Thoracic aorta (tissue), 2 donors: Measurements from ENCODE around the gene RCL1. TPM values are rescaled to one million over a fixed set of nuclear protein-coding genes. Genes with fewer than 3 reads are reported as not detected.

ENCODE experiments used
- ATAC-seq: fragments of 150-250 bp; one replicate; pipeline ENCODE4 v1.8.0; 2017; ENCODE audit warnings: low read depth; ENCODE audit not compliant: insufficient number of reproducible peaks, low FRiP score
- DNase-seq: peaks from one replicate; pipeline ENCODE4 v3.0.0-alpha.2; 2020; ENCODE audit warnings: low spot score
- H3K27ac ChIP-seq, 2 donors: fragments of 200-600 bp; sonication (generic); 1 replicate in 1 of 2; 2 replicates in 1 of 2; pipeline ENCODE4 v1.5.1; 2016; ENCODE audit warnings: mild to moderate bottlenecking in 2 of 2, moderate library complexity in 2 of 2
- H3K27me3 ChIP-seq: fragments of 200-600 bp; sonication (generic); replicated peaks from 2 replicates; pipeline ENCODE4 v1.6.0; 2016; ENCODE audit warnings: mild to moderate bottlenecking; ENCODE audit not compliant: insufficient read depth
- H3K36me3 ChIP-seq: fragments of 200-600 bp; sonication (generic); one replicate; pipeline ENCODE4 v1.5.1; 2016
- H3K4me1 ChIP-seq, 2 donors: fragments of 200-600 bp; sonication (generic); 1 replicate in 1 of 2; 2 replicates in 1 of 2; pipeline versions ENCODE4 v1.5.1 to v1.6.0; 2016; ENCODE audit warnings: low read depth in 2 of 2, mild to moderate bottlenecking in 1 of 2; ENCODE audit not compliant: control insufficient read depth in 1 of 2
- H3K4me3 ChIP-seq: fragments of 200-600 bp; sonication (generic); 2 replicates; pipeline ENCODE4 v1.5.1; 2016; ENCODE audit warnings: mild to moderate bottlenecking
- H3K9me3 ChIP-seq: fragments of 200-600 bp; sonication (generic); 2 replicates; pipeline ENCODE4 v1.5.1; 2016
- CTCF ChIP-seq: fragments of 200-600 bp; sonication (generic); IDR thresholded peaks from one replicate; pipeline ENCODE4 v1.5.1; 2019; ENCODE audit warnings: antibody characterized with exemption
- total RNA-seq, 2 donors: library from RNA; depleted of rRNA; stranded (reverse); fragments of >200 nt; gene quantifications; one replicate each; pipeline versions ENCODE4 v1.1.0 to v1.2.3, GENCODE V29; 2016

Gene RCL1
- total RNA-seq, 2 donors from 2014 or later: 29.6 to 62.2 TPM

GRCh38 chr9:4822057-4822456, 29.3 kb downstream of the RCL1 start:
- Histone ChIP-seq H3K27me3 (no peaks in the 10 kb centered on the region), H3K36me3 (no peaks in the 10 kb centered on the region), H3K4me1 (peaks cover 7 to 25% of the 10 kb centered on the region in 2 donors), H3K4me3 (no peak overlapping the region), H3K27ac (no peak overlapping the region), H3K9me3 (no peaks in the 10 kb centered on the region)
- no peak for DNase-seq
- no peak for ATAC-seq
- no peak for TF ChIP-seq CTCF

GRCh38 chr9:4826417-4827166, 33.8 kb downstream of the RCL1 start:
- no peak for DNase-seq
- ATAC-seq: no peak
- H3K27me3 ChIP-seq: no peaks in the 10 kb centered on the region
- no peaks in the 10 kb centered on the region for H3K9me3 ChIP-seq
- H3K4me1 ChIP-seq: peaks cover 10 to 63% of the 10 kb centered on the region in 2 donors
- no peak for TF ChIP-seq CTCF
- H3K4me3 ChIP-seq: no peak overlapping the region
- H3K36me3 ChIP-seq: peaks cover 1% of the 10 kb centered on the region
- H3K27ac ChIP-seq: no peak overlapping the region

- Histone ChIP-seq H3K27me3 (no peaks in the 10 kb centered on the region), H3K4me1 (peaks cover 6 to 63% of the 10 kb centered on the region in 2 donors), H3K36me3 (peaks cover 6% of the 10 kb centered on the region), H3K9me3 (no peaks in the 10 kb centered on the region), H3K27ac (no peak overlapping the region), H3K4me3 (no peak overlapping the region)
- no peak for TF ChIP-seq CTCF
- no peak for DNase-seq
- no peak for ATAC-seq
Measured at GRCh38 chr9:4827224-4827623, 34.5 kb downstream of the RCL1 start.

GRCh38 chr9:4828761-4829160, 36.0 kb downstream of the RCL1 start:
- no peak for DNase-seq
- no peak for TF ChIP-seq CTCF
- Histone ChIP-seq H3K4me3 (no peak overlapping the region), H3K4me1 (peaks cover 6 to 71% of the 10 kb centered on the region in 2 donors), H3K36me3 (peaks cover 10% of the 10 kb centered on the region), H3K27me3 (no peaks in the 10 kb centered on the region), H3K9me3 (no peaks in the 10 kb centered on the region), H3K27ac (peak overlapping the region; percentile 9 to 23)
- no peak for ATAC-seq

- H3K36me3 ChIP-seq: peaks cover 10% of the 10 kb centered on the region
- ATAC-seq: no peak
Measured at GRCh38 chr9:4829969-4830368, 37.2 kb downstream of the RCL1 start.

More at GRCh38 chr9:4829969-4830368, 37.2 kb downstream of the RCL1 start:
- DNase-seq: no peak
- peaks cover 6 to 75% of the 10 kb centered on the region in 2 donors for H3K4me1 ChIP-seq
- H3K27ac ChIP-seq: peak overlapping the region in 1 of 2 donors; percentile 9
- H3K9me3 ChIP-seq: no peaks in the 10 kb centered on the region
- H3K4me3 ChIP-seq: no peak overlapping the region
- no peak for TF ChIP-seq CTCF
- H3K27me3 ChIP-seq: no peaks in the 10 kb centered on the region
